Measurements from ENCODE around the gene CATSPERE.

CATSPERE gene

DNA sequence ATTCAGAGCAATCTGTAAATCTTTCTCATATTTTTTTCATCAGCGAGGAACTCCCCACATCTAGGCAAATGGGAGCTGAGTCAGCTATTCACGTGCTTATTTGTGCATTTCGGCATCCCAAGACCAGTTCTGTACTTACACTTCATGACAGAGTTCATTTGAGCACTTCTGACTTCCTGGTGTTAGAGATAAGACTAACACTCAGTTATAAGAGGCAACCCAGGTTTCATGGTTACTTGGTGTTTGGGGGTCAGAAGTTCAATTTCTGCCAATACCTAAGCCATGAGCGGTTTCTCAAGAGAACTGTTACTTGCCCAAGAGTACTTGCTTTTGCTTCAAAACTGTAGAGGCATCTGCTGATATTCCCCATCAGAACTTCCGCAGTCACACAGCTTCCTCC lies 167.7 kb downstream of the CATSPERE start:
- no peak for DNase-seq (ENCODE audit: low spot score)
- no peak overlapping the region for H3K27ac ChIP-seq
- ChIA-PET CTCF (interaction anchor here (0.7 kb wide), 1 partner anchor 170 kb away, joined by 3 read pairs; no protein-coding TSS in a partner anchor), POLR2A (ENCODE audit: low non-redundant PET) (no interaction called here)
- TF ChIP-seq, protein P1, sequence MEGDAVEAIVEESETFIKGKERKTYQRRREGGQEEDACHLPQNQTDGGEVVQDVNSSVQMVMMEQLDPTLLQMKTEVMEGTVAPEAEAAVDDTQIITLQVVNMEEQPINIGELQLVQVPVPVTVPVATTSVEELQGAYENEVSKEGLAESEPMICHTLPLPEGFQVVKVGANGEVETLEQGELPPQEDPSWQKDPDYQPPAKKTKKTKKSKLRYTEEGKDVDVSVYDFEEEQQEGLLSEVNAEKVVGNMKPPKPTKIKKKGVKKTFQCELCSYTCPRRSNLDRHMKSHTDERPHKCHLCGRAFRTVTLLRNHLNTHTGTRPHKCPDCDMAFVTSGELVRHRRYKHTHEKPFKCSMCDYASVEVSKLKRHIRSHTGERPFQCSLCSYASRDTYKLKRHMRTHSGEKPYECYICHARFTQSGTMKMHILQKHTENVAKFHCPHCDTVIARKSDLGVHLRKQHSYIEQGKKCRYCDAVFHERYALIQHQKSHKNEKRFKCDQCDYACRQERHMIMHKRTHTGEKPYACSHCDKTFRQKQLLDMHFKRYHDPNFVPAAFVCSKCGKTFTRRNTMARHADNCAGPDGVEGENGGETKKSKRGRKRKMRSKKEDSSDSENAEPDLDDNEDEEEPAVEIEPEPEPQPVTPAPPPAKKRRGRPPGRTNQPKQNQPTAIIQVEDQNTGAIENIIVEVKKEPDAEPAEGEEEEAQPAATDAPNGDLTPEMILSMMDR (conservative IDR thresholded peaks at IDR 0.05; ENCODE audit: low read depth) = no peak

DNA sequence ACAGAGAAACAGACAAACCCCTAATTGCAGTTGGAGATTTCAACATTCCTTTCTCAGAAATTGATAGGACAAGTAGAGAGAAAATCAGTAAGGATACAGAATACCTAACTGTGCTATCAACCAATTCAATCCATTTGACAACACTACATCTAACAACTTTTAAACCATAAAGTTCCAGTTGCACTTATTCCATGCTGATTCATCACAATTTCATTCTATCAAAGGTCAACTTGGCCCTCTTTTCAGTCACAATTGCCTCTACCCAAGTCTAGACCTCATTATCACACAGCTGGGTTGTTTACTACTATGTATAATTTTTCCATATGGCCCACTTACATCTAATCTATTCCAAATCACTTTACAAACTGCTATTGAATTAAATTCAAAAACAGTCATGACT lies 172.1 kb downstream of the CATSPERE start:
- ChIA-PET POLR2A (ENCODE audit: low non-redundant PET) (no interaction called here), CTCF (no interaction called here)
- no peak for DNase-seq (ENCODE audit: low spot score)
- no peak overlapping the region for H3K27ac ChIP-seq
- TF ChIP-seq, protein P1 (conservative IDR thresholded peaks at IDR 0.05; ENCODE audit: low read depth) = no peak

DNA sequence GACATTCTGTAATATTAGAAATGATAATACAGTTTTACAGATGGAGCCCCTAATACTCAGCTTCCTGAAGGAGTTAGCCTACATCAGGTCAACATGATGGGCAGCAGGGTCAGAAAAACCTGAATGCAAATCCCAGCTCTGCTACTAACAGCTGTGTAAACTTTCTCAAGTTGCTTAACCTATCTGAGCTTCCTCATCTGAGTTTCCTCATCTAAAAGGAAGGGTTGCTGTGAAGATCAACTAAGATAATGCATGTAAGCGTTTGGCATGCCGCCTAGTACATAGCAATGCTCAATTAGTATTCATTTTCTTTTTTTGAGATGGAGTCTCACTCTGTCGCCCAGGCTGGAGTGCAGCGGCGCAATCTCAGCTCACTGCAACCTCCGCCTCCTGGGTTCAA lies 173.5 kb downstream of the CATSPERE start:
- TF ChIP-seq, protein P1 (conservative IDR thresholded peaks at IDR 0.05; ENCODE audit: low read depth) = no peak
- DNase-seq (ENCODE audit: low spot score) = no peak
- CTCF ChIA-PET = no interaction called here
- POLR2A ChIA-PET (ENCODE audit: low non-redundant PET) = no interaction called here
- no peak overlapping the region for H3K27ac ChIP-seq

DNA sequence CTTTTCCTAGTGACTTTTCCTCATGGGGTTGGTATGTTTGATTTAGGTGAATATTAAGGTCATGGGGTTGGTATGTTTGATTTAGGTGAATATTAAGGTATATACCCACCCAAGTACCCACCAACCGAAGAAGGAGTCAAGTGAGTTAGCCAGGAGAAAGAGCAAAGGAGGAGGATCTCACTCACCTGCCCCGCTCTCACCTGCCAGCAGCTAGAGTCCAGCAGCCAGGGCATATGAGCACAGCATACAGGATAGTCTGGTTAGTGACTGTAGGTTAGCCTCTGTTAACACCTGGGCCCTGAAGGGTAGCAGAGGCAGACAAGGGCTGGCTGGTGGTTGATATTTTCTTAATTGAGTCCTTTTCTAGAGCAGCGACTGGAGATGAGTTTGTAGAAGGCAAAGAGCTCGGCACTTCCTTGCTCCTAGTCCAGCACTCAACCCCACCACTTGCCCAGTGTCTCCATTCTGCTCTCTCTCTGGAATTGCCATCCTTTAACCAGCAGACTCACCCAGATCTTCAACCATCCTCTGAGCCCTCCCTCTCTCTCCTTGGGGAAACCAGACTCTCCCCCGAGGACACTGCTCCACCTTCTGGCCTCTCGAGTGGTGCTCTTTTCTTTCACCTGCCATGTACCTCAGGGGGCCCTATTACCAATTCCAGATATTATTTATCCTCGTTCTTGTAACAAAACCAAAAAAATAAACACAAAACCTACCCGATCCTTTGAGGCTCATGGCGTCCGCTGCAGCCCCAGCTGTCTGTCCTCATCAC lies 175.6 kb downstream of the CATSPERE start:
- POLR2A ChIA-PET (ENCODE audit: low non-redundant PET) = no interaction called here
- DNase-seq (ENCODE audit: low spot score) = no peak

DNA sequence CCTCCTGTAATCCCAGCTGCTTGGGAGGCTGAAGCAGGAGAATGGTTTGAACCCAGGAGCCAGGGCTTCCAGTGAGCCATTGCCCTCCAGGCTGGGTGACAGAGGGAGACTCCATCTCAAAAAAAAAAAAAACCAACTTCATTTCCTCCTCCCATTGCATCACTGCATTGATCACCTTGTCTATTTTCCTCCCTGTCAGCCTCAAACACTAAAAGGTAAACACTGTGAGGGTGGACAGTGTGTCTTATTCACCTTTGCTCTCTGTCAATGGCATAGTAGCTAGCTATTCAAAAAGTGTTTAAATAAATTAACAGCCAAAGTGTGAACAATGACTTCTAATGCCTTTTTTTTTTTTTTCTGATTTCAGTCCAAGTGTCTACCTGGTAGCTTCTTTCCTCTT lies 178.5 kb downstream of the CATSPERE start:
- ChIA-PET POLR2A (ENCODE audit: low non-redundant PET) (no interaction called here), CTCF (interaction anchor here (0.6 kb wide), 1 partner anchor 146 kb away, joined by 3 read pairs; no protein-coding TSS in a partner anchor)
- TF ChIP-seq, protein P1 (conservative IDR thresholded peaks at IDR 0.05; ENCODE audit: low read depth) = no peak
- no peak overlapping the region for H3K27ac ChIP-seq
- DNase-seq (ENCODE audit: low spot score) = no peak

More for the DNA sequence above, 175.6 kb downstream of the CATSPERE start:
- TF ChIP-seq, protein P1 (conservative IDR thresholded peaks at IDR 0.05; ENCODE audit: low read depth) = no peak
- CTCF ChIA-PET = interaction anchor here (1.4 kb wide), 1 partner anchor 11 kb away, joined by 4 read pairs; no protein-coding TSS in a partner anchor
- H3K27ac ChIP-seq = no peak overlapping the region

DNA sequence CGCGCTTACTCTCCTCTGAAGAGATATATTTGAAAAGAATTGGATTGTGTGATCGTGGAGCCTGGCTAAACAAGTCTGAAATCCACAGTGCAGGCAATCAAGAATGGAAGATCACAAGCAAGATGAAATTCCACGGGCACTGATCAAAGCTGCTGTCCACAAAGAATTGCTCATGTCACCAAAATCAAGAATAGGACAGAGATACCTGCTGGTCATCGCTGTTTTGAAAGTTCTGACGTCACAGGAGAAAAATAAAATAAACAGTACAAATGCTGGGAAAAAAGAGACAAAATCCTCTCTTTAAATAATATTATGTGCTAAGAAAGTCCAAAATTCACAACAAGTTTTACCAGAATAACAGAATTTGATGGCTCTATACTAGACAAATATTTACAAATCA lies 179.8 kb downstream of the CATSPERE start:
- TF ChIP-seq, protein P1 (conservative IDR thresholded peaks at IDR 0.05; ENCODE audit: low read depth) = no peak
- H3K27ac ChIP-seq = no peak overlapping the region
- DNase-seq (ENCODE audit: low spot score) = no peak
- CTCF ChIA-PET = no interaction called here
- POLR2A ChIA-PET (ENCODE audit: low non-redundant PET) = no interaction called here

All from RWPE1 (cell line).